CD14-positive monocyte (primary cell): ENCODE data around the gene TMEM178B. TPM values are rescaled to one million over a fixed set of nuclear protein-coding genes. Genes with fewer than 3 reads are reported as not detected.

ENCODE experiments used
- DNase-seq, 3 donors: peaks; one replicate each; pipeline ENCODE4 v3.0.0-alpha.2; 2011 to 2022
- H2AFZ ChIP-seq: 2 replicates; pipeline ENCODE4 v1.6.0; 2012; ENCODE audit warnings: mild to moderate bottlenecking, low read depth, low read length, inconsistent platforms; ENCODE audit not compliant: insufficient read depth, poor library complexity, severe bottlenecking
- H3K27ac ChIP-seq, 2 donors: 1 replicate in 1 of 2; 2 replicates in 1 of 2; pipeline ENCODE4 v1.5.1; 2012 to 2013; ENCODE audit warnings: low read length in 2 of 2, control low read depth in 1 of 2, inconsistent platforms in 1 of 2, low read depth in 1 of 2, mild to moderate bottlenecking in 1 of 2
- H3K27me3 ChIP-seq, 2 donors: one replicate each; pipeline versions ENCODE4 v1.6.0 to v1.6.1; 2011 to 2013; ENCODE audit warnings: low read length in 2 of 2; ENCODE audit not compliant: control insufficient read depth in 2 of 2, insufficient read depth in 2 of 2
- H3K36me3 ChIP-seq, 2 donors: replicated peaks in 1 of 2; 1 replicate in 1 of 2; 2 replicates in 1 of 2; pipeline versions ENCODE4 v1.5.1 to v1.6.1; 2012 to 2013; ENCODE audit warnings: low read length in 2 of 2, control low read depth in 1 of 2, inconsistent platforms in 1 of 2, mild to moderate bottlenecking in 1 of 2; ENCODE audit not compliant: insufficient read depth in 2 of 2, control insufficient read depth in 1 of 2
- H3K4me1 ChIP-seq, 2 donors: 1 replicate in 1 of 2; 2 replicates in 1 of 2; pipeline versions ENCODE4 v1.5.1 to v1.6.1; 2012 to 2013; ENCODE audit warnings: low read length in 2 of 2, control low read depth in 1 of 2, inconsistent platforms in 1 of 2, mild to moderate bottlenecking in 1 of 2, moderate library complexity in 1 of 2; ENCODE audit not compliant: insufficient read depth in 2 of 2, control insufficient read depth in 1 of 2
- H3K4me2 ChIP-seq: replicated peaks from 2 replicates; pipeline ENCODE3; 2012; ENCODE audit warnings: low read length, moderate library complexity, mild to moderate bottlenecking; ENCODE audit not compliant: poor library complexity, severe bottlenecking; ENCODE audit errors: extremely low read depth
- H3K4me3 ChIP-seq, 3 experiments: fragments of 200-600 bp in 1 of 3; sonication (generic) in 1 of 3; replicated peaks in 1 of 3; 1 replicate in 2 of 3; 2 replicates in 1 of 3; pipeline ENCODE4 v1.5.1; 2011 to 2013; ENCODE audit warnings: low read length in 3 of 3, mild to moderate bottlenecking in 3 of 3, control low read depth in 2 of 3, low read depth in 2 of 3, inconsistent platforms in 1 of 3, moderate library complexity in 1 of 3
- H3K79me2 ChIP-seq: 2 replicates; pipeline ENCODE4 v1.6.0; 2012; ENCODE audit warnings: mild to moderate bottlenecking, control low read depth, inconsistent platforms, low read length, moderate library complexity; ENCODE audit not compliant: insufficient read depth
- H3K9ac ChIP-seq: 2 replicates; pipeline ENCODE4 v1.6.0; 2017; ENCODE audit warnings: low read length, mild to moderate bottlenecking; ENCODE audit not compliant: insufficient read depth, poor library complexity, severe bottlenecking
- H3K9me3 ChIP-seq, 2 donors: replicated peaks in 1 of 2; 1 replicate in 1 of 2; 2 replicates in 1 of 2; pipeline versions ENCODE4 v1.5.1 to v1.6.1; 2012 to 2013; ENCODE audit warnings: low read length in 2 of 2, control low read depth in 1 of 2; ENCODE audit not compliant: control insufficient read depth in 1 of 2, insufficient read depth in 1 of 2
- H4K20me1 ChIP-seq: 2 replicates; pipeline ENCODE4 v1.6.0; 2012; ENCODE audit warnings: mild to moderate bottlenecking, low read length, control low read depth, moderate library complexity; ENCODE audit not compliant: insufficient read depth
- H3K27ac Mint-ChIP-seq, 7 donors: one replicate each; pipeline ENCODE4 v1.8.0; 2020; ENCODE audit warnings: mild to moderate bottlenecking in 7 of 7, mixed read lengths in 7 of 7, moderate library complexity in 6 of 7, inconsistent platforms in 2 of 7
- H3K27me3 Mint-ChIP-seq, 3 donors: one replicate each; pipeline ENCODE4 v1.8.0; 2021 to 2022; ENCODE audit warnings: low read depth in 3 of 3, mild to moderate bottlenecking in 3 of 3, mixed read lengths in 3 of 3, moderate library complexity in 3 of 3, inconsistent platforms in 1 of 3
- H3K36me3 Mint-ChIP-seq, 2 donors: one replicate each; pipeline ENCODE4 v1.8.0; 2020; ENCODE audit warnings: mixed read lengths in 2 of 2, inconsistent platforms in 1 of 2, mild to moderate bottlenecking in 1 of 2
- H3K4me1 Mint-ChIP-seq: one replicate; pipeline ENCODE4 v1.8.0; 2020; ENCODE audit warnings: mild to moderate bottlenecking, mixed read lengths
- H3K4me3 Mint-ChIP-seq, 2 donors: one replicate each; pipeline ENCODE4 v1.8.0; 2020; ENCODE audit warnings: mild to moderate bottlenecking in 2 of 2, mixed read lengths in 2 of 2, moderate library complexity in 1 of 2
- H3K9me3 Mint-ChIP-seq, 7 donors: one replicate each; pipeline ENCODE4 v1.8.0; 2020 to 2022; ENCODE audit warnings: mixed read lengths in 7 of 7, mild to moderate bottlenecking in 6 of 7, moderate library complexity in 6 of 7, inconsistent platforms in 2 of 7
- CTCF ChIP-seq: fragments of 200-600 bp; IDR thresholded peaks from one replicate; pipeline ENCODE4 v1.8.0; 2022; ENCODE audit warnings: antibody characterized with exemption, mild to moderate bottlenecking
- WGBS: methylation state at CpG from one replicate; pipeline ENCODE4 v1.1.5; 2013; ENCODE audit warnings: missing lambda C conversion rate; ENCODE audit not compliant: insufficient coverage; 5-methylcytosine and 5-hydroxymethylcytosine counted together
- intact Hi-C, 2 donors: fragments of 100-400 bp; cut with micrococcal nuclease; formaldehyde crosslinking; loops; one replicate each; pipeline versions ENCODE4 v1.15.0 to v1.15.1; 2023
- polyA plus RNA-seq, 3 donors: library from polyadenylated mRNA; depleted of rRNA in 1 of 3; unstranded in 2 of 3; stranded (reverse) in 1 of 3; fragments of 300-500 nt in 2 of 3; fragments of >200 nt in 1 of 3; fragmentation: Illumina TruSeq in 2 of 3; gene quantifications; 1 replicate in 2 of 3; 2 replicates in 1 of 3; pipeline ENCODE4 v1.2.3, GENCODE V29; 2012 to 2021

TMEM178B gene
- polyA plus RNA-seq, 3 donors = not detected

GRCh38 chr7:141408440-141408839 lies 334.6 kb downstream of the TMEM178B start:
- intact Hi-C loops = no loop called here

GRCh38 chr7:141409219-141409618 lies 335.4 kb downstream of the TMEM178B start:
- Mint-ChIP-seq H3K36me3 (no peaks in the 10 kb centered on the region), H3K27me3 (peaks cover 3 to 12% (median 4%) of the 10 kb centered on the region in 3 donors), H3K4me1 (no peaks in the 10 kb centered on the region), H3K9me3 (peaks cover 0 to 2% (median 0%) of the 10 kb centered on the region in 7 donors), H3K27ac (no peak overlapping the region), H3K4me3 (peak overlapping the region in 1 of 2 donors; percentile 16)
- Histone ChIP-seq H3K27me3 (peaks cover 0 to 2% of the 10 kb centered on the region in 2 donors), H4K20me1 (no peaks in the 10 kb centered on the region), H2AFZ (no peak overlapping the region), H3K79me2 (no peaks in the 10 kb centered on the region), H3K27ac (no peak overlapping the region), H3K9me3 (no peaks in the 10 kb centered on the region), H3K4me3 (no peak overlapping the region), H3K4me1 (no peaks in the 10 kb centered on the region), H3K36me3 (no peaks in the 10 kb centered on the region), H3K9ac (no peak overlapping the region), H3K4me2 (no peak overlapping the region)
- DNase-seq = no peak
- no CpG with 5 or more reads among the region's 1 CpG for WGBS
- no peak for TF ChIP-seq CTCF
- intact Hi-C loops = no loop called here

More at GRCh38 chr7:141408440-141408839, 334.6 kb downstream of the TMEM178B start:
- Mint-ChIP-seq H3K36me3 (no peaks in the 10 kb centered on the region), H3K4me1 (no peaks in the 10 kb centered on the region), H3K9me3 (peaks cover 0 to 4% (median 0%) of the 10 kb centered on the region in 7 donors), H3K27ac (peak overlapping the region in 1 of 7 donors; percentile 38), H3K4me3 (no peak overlapping the region), H3K27me3 (peaks cover 3 to 15% (median 4%) of the 10 kb centered on the region in 3 donors)
- no peak overlapping the region for H3K9ac ChIP-seq
- H3K4me1 ChIP-seq = no peaks in the 10 kb centered on the region
- peaks cover 0 to 2% of the 10 kb centered on the region in 2 donors for H3K27me3 ChIP-seq
- no peaks in the 10 kb centered on the region for H3K79me2 ChIP-seq
- H3K9me3 ChIP-seq = no peaks in the 10 kb centered on the region
- H3K4me3 ChIP-seq = no peak overlapping the region
- H3K4me2 ChIP-seq = no peak overlapping the region
- H3K36me3 ChIP-seq = no peaks in the 10 kb centered on the region
- H2AFZ ChIP-seq = no peak overlapping the region
- no peak overlapping the region for H3K27ac ChIP-seq
- 84% methylated on average over 3 of the region's 3 CpGs for WGBS
- H4K20me1 ChIP-seq = no peaks in the 10 kb centered on the region
- TF ChIP-seq CTCF = no peak
- DNase-seq = no peak
